NCI-H748 treated with DMSO at 0.1 percent for 48 hours (cell line): Measurements from ENCODE around the gene NSMCE1.

Experiments used
- DNase-seq: peaks from one replicate; lab custom pipeline; 2025; lab: John Stamatoyannopoulos, UW

NSMCE1 gene

DNA sequence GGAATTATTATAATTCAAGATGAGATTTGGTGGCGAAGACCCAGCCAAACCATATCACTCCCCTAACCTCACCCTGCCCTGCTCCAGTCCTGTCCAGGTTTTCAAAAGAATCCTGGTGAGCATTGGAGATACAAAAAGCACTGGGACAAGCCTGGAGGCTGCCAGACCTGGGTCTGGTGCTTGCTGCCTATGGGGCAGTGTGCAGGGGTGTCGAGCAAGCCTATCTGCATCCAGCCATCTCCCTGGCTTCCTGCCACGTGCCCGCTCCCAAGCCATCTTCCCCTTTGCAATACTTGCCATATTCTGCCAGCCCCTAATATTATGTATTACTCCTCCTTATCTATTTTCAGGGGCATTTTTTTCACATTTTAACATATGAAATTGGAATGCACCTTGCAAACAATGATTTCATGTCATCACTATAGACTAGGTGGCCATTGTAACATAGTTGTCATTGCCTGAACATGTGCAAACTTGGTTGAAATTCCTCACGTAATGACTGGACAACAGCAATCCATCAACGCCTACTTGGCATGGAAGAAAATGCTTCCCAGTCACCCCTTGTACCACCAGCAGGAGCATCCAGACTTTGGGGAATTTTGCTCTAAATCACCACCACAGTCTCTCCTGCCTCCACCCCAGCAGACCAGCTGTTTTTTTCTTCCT, 73.4 kb downstream of the NSMCE1 start:
- no peak for DNase-seq

DNA sequence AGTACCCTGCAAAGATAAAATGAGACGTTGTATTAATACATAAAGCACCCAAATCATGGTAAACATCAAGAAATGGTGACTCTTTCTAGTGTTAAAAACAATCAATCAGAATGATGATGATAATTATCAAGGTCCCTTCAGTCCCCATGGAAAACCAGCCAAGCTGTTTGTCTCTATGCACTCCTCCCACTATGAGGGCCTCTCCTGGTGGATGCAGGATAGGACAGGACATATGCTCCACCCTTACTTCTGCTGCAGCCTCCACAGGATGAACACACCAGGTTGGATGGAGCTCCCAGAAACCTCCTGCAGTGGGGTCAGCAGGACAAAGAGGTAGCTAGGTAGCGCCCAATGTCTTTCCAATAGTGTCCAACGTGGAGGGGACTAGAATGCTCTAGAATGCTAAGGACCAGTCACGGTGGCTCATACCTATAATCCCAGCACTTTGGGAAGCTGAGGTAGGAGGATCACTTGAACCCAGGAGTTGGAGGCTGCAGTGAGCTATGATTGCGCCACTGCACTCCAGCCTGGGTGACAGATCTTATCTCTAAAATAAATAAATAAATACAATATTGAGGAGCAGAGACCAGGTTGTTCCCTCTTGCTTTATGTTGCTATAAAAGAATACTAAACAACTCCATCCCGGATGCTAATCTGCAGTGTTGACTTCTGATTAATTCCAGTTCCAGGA, 75.1 kb downstream of the NSMCE1 start:
- no peak for DNase-seq

DNA sequence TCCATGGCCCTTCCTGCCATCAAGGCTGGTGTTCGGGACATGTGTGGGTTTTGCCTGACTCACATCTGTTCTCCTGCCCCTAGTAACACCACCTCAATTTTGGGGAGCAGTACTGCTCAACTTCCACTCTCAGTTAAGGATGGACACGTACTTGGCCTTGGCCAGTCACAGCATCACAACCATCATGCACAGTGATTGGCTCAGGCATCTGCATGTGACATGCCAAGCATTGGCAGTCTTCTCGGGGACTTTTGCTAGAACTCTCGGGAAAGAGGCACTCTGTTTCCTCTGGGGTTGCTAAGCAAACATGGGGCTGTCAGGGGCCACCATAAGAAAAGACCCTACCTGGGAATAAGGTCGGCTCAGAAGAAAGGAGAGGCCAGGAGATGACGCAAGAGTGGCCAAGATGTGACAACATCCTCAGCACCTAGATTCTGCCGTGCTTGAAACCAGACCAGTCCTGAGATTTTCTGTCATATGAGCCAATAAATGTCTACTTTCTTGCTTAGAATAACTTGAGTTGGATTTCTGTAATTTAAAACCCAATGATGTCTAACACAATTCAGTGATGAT, 77.1 kb downstream of the NSMCE1 start:
- DNase-seq = no peak

DNA sequence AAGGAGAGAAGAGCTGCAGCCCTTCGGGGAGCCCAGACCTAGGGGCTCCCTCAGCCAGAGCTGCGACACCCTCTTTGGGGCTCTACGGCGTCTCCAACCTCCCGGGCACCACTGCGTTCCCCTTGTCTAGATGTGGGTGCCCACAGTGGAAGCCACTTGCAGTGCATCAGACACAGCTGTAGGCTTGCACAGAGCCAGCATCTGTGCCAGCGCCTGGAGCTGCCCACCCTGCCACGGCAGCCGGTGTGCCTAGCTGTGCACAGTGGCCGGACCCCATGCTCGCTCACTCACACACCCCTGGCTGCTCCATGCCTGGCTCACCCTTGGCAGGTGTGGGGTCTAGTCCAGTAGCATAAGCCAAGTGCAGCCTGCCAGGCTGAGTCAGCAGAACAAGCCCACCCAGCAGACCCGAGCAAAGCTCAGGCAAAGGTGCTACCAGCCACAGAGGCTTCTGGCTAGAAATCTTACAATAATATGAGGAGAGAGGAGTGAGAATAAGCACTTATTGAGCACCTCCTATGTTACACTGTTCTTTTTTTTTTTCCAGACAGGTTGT, 78.2 kb downstream of the NSMCE1 start:
- DNase-seq = no peak

DNA sequence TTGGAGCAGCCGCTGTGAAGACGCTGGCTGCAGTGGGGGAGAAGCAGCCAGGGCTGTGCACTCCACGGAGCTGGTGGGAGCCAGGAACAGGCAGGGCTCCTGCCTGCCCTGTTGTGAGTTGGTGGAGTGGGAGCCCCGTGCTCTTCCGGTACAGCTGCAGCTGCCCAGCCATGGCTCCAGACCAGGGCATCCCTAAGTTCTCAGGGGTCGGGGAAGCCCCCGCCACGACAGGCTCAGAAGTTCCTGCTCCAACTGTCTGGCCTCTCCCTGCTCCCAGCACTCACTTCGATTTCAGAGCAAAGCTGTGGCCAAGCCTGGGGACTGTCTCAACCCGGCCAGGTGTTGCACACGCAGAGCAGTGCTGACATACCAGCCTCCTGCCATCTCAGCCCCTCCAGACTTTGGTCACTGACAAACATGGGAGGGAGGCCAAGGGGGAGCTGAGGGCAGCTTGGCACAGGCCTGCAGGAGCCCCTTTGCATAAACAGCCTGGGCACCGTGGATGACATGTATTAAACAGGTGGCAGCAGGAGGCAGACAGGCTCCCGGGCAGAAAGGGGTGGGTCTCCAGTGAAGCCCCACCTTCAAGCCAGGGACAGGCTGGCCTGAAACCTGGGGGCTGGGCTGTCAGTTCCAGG, 79.1 kb downstream of the NSMCE1 start:
- no peak for DNase-seq

DNA sequence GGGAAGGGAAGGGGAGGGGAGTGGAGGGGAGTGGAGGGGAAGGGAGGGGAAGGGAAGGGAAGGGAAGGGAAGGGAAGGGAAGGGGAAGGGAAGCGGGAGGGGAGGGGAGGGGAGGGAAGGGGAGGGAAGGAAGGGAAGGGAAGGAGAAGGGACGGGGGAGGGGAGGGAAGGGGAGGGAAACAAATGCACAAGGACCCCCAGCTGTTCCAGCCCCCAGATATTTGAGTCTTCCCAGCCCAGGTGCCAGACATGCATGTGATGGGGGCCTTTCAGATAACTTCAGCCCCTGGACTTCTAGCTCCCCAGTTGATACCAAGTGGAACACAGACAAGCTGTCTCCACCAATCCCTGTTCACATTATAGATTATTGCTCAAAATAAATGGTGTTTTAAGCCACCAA, 79.9 kb downstream of the NSMCE1 start:
- no peak for DNase-seq

DNA sequence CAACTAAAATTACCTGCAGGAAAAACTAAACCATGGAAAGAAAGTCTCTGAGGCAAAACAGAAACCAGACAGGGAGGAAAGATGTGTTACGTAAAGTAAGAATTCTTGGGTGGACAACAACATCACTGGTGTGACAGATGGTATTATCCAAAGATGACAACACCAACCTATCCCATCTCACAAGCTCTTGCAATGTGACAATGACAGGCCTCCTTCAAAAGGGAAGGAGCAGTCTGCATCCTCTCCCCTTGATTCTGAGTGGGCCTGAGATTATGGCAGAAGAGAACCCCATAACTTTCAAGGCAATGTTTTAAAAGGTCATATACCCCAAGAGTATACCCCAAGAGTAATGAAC, 82.8 kb downstream of the NSMCE1 start:
- DNase-seq = no peak

DNA sequence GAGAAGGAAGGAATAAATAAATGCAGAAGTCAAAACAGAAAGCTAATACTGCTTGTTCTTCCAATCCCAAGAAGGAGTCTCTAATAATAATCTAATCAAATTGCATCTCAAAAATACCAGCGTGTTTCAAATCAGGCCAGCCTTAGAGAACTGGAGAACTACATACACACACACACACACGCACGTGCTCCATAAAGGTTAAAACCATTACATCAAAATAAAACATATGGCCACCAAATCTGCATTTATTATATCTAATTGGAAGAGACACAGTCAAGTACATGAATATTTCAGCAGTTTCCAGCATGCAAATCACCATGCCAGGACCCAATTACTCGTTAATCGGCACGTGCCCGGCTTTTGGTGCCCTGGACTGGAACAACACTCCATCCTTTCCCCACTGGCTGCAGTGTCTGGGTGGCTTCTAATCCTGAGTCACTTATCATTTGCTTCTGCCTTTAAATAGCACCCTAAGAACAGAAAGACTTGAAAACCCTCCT, 85.6 kb downstream of the NSMCE1 start:
- no peak for DNase-seq

DNA sequence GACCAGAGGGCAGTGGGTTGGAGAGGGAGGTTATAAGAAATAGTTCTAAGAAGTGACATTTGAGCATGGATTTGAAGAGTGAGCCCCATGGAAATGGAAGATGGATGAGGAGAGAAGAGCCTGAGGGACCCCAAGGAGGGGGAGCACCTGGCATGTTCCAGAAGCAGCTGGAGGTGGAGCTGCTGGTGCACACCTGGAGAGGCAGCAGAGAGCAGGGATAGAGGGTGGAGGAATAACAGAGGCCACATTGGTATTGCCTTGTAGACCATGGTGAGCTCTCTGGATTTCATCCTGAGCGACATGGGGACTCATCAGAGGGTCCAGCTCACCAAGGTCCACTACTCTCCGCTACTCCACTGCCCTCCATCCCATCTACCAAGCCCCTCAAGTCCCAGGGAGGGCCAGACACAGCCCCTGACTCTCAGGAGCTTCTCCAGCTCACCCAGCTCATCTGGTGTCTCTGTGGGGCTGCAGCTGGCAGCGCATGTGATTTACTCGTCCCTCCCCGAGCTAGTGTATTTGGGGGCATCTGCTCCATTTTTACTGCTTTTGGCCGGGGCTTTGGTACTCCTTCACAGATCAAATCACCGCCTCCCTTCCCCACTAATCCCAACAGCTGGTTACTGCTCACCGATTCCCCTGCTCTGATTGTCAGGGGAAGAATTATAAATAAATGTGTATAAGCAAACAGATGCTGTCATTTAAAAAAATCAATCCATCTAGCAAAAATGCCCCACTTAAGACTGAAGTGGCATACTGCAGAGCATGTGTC, 87.4 kb downstream of the NSMCE1 start:
- DNase-seq = no peak

DNA sequence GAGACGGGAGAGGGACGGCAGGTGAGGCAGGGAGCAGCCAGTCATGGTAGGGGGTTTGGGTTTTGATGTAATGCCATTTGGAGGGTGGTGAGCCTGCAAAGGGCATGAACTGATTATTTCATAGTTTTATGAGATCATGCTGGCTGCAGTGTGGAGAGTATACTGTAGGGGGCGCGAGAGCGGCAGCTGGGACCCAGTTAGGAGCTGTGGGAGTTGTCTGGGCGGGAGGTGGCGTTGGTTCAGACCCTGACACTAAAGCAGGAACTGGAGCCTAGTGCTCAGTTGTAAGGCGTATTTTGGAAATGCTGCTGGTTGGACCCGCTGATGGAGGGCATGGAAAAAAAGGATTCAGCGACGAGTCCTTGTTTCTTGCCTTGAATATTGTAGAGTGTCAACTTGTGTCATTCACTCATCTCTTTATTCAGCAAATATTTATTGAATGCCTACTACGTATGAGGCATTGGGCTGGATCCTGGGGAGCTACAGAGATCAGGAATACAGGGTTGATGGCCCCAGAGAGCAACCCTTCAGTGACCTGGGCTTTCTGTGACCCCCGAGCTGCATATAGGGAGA, 89.0 kb downstream of the NSMCE1 start:
- peak; percentile 16 for DNase-seq

DNA sequence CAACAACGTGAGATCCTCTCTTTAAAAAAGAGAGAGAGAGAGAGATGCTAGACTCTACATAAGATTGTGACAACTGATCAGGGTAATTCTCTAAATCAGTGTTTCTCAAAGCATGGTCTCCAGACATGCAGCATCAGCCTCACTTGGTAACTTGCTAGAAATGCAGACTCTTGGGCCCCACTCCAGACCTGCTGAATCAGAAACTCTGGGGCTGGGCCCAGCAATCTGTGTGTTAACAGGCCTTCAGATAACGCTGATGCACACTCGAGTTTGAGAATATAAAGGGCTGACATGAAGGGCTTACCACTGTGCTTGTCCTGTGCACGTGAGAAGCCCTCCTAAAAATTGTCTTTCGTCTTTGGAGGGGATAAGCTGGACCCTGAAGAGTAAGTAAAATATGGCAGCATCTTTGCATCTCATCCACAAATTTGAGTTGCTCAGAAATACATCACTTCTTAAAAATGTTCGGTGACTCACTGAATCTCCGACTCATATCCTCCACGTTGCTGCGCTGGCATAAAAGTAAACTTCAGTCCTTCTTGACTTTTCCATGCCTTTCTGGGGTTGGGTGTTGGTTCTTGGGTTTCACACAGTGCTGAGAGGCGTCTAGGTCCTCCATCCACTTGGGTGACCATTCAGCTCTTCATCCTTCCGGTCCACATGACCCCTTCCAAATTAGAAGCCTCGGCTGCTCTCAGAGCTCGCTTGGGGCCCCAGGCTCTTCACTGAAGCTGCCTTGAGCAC, 91.4 kb downstream of the NSMCE1 start:
- DNase-seq = no peak

DNA sequence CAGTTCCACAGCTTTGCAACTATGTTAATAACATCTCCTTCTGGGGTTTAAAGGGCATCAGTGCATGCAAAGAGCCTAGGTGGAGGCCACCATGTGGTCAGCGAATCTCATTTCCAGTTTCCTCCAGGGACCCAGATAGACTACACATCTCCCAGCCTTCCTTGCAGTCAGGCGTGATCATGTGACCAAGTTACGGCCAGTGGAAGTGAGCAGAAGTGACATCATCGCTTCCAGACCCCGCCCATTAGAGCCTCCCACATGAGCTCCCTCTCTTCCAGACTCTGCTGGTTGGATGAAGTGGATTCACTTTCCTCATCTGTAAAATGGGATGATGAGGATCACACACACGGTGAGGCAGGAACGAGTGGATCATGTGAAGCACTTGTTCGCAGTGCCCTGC, 92.7 kb downstream of the NSMCE1 start:
- DNase-seq = no peak
